Stomach (tissue), 4 donors: Measurements from ENCODE around the gene RNASET2.

Experiments
- CTCF ChIP-seq, 7 experiments: fragments of 450-650 bp in 4 of 7; fragments of 200-600 bp in 3 of 7; sonication (generic) in 3 of 7; IDR thresholded peaks; one replicate each; pipeline ENCODE4 v1.5.1; 2016 to 2019; ENCODE audit warnings: antibody characterized with exemption in 7 of 7, control low read depth in 2 of 7, mild to moderate bottlenecking in 1 of 7
- EP300 ChIP-seq: sonication (generic); formaldehyde crosslinking; IDR thresholded peaks from one replicate; pipeline ENCODE4 v1.6.1; 2017; ENCODE audit warnings: antibody characterized with exemption
- POLR2A ChIP-seq, 4 donors: fragments of 450-650 bp; IDR thresholded peaks; one replicate each; pipeline ENCODE4 v1.6.1; 2016; ENCODE audit warnings: antibody characterized with exemption in 4 of 4, control low read depth in 2 of 4, mild to moderate bottlenecking in 1 of 4, moderate library complexity in 1 of 4

- TF ChIP-seq POLR2A (IDR thresholded peaks at IDR 0.05) (no peak), CTCF (IDR thresholded peaks at IDR 0.05) (no peak), EP300 (no peak)
Observed at GRCh38 chr6:166939345-166939744, 17.0 kb downstream of the RNASET2 start.
